Measurements from ENCODE around the gene FBXO46.
"Not testable (repeated sequence)": the region's sequence is repeated elsewhere in the genome, so short reads cannot be mapped to it uniquely, and the experiment has no call there.

The FBXO46 gene

DNA sequence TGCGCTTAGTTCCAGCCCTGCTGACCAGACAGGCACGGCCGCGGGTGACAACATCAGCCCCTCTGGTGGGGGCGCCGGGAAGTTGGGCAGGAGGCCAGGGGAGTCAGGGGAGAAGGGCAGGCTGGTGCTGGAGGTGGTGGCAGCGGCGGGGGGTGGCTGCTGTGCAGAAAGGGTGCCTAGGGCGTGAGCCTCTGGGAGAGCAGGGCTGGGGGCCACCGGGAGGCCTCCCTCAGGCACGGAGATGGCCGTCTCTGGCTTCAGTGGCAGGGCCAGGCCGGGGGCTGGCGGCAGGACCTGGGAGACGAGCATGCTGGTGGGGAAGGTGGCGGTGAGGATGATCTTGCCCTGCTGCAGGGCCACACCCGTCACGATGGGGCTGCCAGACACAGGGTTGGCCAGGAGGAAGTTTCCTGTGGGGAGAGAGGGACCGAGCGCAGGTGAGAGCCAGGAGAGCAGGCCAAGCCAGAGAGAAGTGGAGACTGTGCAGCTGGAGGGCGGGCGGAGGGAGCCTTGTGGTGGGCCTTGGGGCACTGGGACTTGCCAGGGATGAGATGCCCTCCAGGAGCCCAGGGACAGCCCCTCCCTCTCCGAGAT is 35.1 kb upstream of the FBXO46 start:
- no peak for DNase-seq
- no peak for ATAC-seq

DNA sequence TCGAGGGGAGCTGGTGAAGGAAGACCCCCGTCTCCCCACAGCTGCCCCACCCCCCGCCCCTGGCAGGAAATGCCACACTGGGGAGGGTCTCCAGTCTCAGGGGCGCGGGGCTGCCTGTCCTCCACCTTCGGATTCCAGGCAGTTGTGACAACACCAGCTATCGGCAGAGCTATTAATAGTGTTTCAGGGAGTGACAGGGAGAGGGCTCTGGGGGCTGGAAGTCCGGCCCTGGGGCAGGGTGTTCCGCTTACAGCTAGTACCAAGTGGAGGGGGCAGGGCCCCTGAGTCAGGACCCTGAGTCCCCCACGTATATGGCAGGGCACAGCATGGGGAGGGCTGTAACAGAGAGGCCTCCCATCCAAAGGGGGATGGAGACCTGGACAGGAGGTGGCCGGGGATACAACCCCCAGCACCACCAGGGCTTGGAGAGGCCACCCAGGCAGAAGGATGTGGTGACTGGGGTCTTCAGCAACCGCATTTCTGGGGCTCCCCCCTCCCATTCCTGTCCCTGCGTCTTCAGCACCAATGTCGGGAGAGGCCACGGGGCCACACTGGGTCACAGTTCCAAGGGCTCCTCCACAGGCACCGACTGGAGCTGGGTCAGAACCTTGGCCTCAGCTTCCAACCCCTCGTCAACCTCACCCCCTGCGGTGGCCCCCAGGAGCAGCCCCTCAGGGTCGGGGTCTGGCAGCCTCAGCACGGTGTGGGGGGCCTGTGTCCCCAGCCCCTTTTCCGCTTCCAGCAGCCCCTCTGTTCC is 34.4 kb upstream of the FBXO46 start:
- DNase-seq (no peak), ATAC-seq (no peak)

DNA sequence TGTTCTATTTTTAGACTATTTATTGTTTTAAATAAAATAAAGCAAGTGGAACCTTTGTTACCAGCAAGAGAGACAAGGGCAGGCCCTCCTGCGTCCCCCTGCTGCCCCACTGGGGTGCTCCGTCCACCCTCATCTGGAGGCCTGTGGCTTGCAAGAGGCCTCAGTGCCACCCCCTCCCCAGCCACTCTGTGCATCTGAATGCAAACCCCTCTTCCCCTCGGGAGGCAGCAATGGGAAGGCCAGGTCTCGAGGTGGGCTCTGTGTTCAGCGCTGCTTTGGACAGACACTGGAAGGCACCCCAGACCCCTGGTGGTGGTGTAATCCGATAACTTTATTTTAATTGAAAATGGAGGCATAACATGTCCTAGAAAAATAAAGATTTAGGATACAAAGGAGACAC is 33.8 kb upstream of the FBXO46 start:
- no peak for ATAC-seq
- DNase-seq: no peak

DNA sequence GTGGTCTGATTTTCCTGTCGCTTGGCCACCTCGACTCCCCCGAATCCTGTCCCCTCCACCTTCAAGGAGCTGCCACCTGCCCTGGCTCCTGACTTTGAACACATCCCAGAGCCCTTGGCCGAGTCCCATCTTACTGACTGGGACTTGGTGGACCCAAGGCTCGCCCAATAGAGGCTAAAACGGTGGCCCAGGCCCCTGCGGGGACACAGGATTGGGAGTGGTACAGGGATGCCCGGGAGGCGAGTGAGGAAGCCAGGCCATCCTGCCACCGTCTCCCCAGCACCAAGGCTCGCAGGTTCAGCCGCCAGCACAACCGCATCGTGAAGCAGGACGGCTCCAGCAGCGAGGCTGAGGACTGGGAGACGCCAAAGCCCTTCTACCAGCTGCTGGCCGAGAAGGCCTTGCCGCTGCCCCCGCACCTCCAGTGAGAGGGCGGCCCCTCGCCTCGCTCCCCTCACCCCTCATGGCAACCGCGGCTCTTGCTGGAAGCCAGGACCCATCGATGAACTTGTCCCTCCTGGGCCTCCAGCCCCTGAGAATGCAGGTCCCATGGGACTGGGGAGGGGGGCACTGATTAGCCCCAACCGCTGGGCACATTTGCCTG is 33.1 kb upstream of the FBXO46 start:
- ATAC-seq: no peak
- no peak for DNase-seq

DNA sequence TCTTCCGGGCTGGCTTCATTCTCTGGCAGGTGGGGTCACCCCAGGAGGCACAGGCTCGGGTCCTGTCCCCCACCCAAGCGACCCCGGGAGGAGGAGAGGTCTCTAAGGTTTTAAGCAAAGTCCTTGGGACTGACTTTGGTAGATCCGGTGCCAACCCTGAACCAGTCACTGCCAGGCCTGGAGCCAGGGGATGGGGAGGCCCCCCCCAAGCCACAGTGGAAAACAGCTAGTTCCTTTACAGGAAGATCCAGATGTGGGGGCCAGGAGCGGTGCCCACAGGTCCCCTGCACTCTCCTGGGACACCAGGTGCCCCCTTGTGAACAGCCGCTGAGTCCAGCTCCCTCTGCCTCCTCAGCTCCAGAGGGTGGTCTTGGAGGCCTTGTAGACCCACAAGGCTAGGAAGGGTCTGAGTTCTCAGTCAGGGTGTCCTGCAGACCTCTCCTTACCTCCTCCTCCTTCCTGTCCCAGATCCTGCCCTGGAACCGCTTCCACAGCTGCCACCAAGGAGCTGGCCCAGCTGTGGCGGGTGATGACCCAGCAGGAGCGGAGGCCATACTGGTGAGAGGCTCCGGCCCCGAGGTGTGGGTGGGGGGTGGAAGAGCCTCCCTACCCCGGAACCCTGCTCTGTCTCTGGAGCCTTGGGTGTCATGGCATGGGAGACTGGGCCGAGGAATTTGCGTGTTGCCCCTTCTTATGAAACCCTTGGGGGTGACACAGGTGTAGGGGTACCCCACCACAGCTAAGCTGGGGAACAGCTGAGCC is 32.4 kb upstream of the FBXO46 start:
- ATAC-seq (no peak), DNase-seq (no peak)

DNA sequence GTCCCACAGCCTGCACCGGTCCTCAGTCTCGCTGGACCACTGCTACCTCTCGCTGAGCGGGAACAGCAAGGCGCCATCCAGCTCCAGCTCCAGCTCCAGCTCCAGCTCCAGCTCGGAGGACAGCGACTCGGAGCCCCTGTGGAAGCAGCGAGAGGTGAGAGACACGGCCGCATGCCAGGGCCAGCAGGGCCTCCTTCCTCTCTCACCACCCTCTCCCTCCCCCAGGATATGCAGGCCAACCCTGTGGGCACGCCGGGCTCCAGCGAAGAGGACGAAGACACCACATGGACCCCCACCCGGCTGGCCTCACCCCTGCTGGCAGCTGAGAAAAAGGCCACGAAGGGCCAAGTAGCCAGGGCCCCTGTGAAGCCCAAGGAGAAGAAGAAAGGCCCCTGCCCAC is 31.0 kb upstream of the FBXO46 start:
- no peak for DNase-seq
- ATAC-seq: no peak

DNA sequence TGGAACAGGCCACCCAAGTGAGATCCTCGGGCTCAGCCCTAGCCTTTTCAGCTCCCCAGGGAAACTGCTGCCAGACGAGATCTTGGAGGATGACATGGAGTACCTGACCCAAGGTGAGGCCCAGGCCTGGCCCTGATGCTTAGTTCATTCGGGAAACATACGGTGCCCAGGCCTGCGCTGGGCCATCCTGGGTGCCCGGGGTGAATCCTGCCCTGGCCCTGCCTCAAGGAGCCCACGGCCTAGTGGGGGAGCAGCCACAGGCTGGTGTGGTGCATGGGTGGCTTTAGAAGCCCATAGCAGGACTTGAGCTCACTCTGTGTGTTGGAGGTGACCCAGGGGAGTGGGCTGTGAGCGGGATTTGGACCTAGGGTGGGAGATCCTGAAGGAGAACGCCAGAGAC is 28.2 kb upstream of the FBXO46 start:
- ATAC-seq (no peak), DNase-seq (no peak)

DNA sequence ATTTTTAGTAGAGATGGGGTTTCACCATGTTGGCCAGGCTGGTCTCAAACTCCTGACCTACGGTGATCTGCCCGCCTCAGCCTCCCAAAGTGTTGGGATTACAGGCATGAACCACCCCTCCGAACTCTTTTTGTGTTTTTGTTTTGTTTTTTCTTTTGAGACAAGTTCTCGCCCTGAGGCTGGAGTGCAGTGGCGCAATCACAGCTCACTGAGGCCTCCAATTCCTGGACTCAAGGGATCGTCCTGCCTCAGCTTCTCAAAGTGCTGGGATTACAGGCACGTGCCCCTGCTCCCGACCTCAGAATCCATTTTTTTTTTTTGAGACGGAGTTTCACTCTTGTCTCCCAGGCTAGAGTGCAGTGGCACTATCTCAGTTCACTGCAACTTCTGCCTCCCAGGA is 27.0 kb upstream of the FBXO46 start:
- ATAC-seq (no peak), DNase-seq (no peak)

DNA sequence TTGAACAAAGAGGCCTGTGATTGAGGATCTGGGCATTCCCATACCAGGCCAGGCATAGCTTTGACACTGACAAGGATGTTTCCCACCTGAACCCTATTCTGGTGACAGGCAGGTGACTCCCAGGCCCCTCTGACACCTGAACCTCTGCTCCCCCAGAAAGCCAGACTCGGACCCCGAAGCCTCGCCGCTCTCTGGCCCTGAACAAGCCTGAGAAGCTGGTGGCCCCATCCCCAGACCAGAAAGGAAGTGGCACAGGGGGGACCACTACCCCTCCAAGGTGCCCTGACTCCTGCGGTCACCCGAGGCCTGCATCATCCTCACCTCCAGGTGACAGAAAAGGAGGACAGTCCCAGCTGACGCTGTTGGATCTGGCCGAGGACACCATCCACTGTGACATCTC is 23.6 kb upstream of the FBXO46 start:
- ATAC-seq (no peak), DNase-seq (no peak)

DNA sequence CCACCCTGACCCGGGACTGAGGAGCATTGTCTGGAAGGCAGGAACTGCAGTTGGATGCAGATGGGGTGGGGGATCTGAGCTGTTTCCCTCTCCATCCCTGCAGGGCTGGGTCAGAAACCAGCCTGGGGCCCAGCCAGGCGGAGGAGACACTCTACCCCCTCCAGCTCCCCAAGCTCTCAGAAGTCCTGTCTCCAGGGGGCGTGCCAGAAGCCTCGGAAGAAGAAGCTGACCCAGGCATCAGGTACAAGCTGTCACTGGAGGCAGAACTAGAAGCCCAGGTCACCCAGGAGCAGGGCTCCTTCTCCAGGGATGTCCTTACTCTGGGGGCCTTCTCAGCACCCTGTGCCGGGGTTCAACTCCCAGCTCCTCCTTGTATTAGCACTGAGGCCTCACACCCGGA is 22.9 kb upstream of the FBXO46 start:
- DNase-seq: no peak
- no peak for ATAC-seq

DNA sequence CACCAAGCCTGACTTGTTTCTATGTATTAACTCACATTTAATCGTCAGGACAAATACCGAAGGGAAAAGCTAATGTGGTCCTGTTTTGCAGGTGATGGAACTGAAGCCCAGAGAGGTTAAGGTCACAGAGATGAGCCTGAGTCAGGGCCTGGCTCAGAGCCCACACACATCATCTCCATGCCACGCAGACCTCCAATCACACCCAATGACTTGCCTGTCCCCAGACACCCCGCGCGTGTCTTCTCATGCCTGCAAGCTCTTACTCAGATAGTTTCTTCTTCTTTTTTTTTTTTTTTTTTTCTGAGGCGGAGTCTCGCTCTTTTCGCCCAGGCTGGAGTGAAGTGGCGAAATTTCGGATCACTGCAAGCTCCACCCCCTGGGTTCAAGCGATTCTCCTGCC is 21.9 kb upstream of the FBXO46 start:
- DNase-seq (no peak), ATAC-seq (no peak)

DNA sequence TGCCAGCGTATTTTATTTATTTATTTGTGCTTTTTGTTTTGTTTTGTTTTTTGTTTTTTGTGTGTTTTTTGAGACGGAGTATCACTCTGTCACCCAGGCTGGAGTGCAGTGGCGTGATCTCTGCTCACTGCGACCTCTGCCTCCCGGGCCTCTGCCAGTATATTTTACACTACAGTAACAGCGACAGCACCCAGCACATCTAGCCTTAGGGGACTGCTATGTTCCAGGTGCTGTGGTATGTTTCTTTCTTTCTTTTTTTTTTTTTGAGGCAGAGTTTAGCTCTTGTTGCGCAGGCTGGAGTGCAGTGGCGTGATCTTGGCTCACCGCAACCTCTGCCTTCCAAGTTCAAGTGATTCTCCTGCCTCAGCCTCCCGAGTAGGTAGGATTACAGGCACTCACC is 20.8 kb upstream of the FBXO46 start:
- DNase-seq, ATAC-seq: not testable (repeated sequence)

DNA sequence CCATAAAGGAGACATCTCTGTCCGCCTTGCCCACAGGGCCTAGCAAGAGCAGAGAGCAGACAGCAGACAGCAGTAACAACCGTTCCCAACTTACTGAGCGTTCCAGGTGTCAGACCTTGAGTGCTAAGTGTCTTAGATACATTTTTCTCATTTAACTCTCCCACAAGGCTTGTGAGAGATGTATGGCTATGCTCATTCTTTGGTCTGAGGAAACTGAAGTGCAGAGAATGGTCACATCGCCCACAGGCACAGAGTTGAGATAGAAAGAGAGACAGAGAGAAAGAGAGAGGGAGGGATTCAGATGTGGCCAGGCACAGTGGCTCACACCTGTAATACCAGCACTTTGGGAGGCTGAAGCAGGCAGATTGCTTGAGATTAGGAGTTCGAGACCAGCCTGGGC is 16.8 kb upstream of the FBXO46 start:
- ATAC-seq (no peak), DNase-seq (no peak)

DNA sequence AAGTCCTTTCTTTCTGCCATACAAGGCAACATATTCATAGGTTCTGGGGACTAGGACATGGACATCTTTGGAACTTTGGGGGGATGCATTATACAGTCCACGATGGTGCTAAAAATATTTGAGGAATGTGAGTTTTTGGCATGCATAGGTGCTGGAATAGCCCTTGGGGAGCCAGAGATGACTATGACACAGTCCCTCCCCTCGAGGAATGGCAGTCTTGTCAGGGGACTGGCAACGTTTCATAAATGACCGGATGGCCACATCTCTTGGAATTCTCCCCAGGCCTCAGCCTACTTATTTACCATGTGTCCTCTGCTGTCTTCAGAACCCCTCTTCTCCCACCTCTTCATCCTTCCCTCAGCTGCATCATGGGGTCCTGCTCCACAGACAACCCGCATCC is 16.2 kb upstream of the FBXO46 start:
- ATAC-seq (no peak), DNase-seq (no peak)

DNA sequence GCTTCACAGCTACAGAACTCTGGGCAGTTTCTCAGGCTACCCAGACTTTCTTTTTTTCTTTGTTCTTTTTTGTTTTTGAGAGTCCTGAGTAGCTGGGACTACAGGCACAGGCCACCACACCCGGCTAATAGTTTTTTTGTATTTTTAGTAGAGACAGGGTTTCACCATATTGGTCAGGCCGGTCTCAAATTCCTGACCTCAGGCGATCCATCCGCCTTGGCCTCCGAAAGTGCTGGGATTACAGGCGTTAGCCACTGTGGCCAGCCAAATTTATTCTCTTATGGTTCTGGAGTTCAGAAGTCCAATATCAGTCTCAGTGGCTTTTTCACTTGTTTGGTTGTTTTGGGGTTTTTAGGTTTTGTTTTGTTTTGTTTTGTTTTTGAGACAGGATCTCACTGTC is 14.9 kb upstream of the FBXO46 start:
- DNase-seq: no peak
- ATAC-seq: no peak

DNA sequence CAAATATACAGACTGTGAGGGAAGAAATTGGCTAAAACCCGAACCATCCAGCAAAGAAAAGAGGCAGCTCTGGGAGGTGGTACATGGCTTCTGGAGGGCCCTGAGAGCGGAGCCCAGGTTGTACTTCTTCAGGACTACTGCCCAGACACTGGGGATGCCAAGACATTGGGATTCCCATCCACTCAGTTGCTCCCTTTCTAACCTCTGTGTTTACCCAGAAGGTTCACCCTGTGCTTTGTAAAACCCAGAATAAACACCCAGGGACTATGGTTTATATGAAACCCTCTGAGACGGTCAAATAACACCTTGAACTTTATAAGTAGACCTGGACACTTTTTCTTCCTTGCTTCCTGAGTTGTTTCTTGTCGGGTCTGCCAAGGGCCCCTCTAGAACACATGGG is 12.3 kb upstream of the FBXO46 start:
- ATAC-seq (no peak), DNase-seq (no peak)

DNA sequence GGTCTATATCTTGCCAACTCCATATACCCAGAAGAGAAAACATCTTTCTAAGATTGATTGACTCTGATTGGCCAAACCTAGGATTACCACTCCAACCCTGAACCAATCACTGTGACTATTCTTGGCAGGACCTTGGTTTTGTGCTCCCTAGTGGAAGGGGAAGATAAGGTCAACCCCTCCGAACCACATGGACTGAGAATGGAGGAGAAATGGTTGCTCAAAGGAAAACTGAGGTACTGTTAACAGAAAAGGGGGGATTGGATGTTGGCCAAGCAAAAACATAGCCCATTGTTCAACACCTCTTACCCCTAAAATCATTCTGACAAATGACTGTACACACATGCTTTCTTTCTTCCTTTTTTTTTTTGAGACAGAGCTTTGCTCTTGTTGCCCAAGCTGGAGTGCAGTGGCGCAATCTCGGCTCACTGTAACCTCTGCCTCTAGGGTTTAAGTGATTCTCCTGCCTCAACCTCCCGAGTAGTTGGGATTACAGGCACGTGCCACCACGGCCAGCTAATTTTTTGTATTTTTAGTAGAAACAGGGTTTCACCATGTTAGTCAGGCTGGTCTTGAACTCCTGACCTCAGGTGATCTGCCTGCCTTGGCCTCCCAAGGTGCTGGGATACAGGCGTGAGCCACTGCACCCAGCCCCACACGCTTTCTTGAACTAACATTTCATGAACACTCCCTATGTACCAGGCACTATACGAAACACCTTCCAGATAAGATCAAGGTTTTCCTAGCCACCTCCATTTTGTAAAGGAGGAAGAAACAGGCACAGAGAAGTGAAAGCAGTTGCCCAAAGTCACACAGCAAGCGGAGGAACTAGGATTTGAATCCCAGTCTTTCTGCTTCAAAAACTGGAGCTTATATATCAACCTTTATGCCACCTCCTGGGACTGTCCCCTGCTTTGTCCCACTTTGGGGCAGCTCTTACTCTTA is 9.1 kb upstream of the FBXO46 start:
- no peak for ATAC-seq
- no peak for DNase-seq

DNA sequence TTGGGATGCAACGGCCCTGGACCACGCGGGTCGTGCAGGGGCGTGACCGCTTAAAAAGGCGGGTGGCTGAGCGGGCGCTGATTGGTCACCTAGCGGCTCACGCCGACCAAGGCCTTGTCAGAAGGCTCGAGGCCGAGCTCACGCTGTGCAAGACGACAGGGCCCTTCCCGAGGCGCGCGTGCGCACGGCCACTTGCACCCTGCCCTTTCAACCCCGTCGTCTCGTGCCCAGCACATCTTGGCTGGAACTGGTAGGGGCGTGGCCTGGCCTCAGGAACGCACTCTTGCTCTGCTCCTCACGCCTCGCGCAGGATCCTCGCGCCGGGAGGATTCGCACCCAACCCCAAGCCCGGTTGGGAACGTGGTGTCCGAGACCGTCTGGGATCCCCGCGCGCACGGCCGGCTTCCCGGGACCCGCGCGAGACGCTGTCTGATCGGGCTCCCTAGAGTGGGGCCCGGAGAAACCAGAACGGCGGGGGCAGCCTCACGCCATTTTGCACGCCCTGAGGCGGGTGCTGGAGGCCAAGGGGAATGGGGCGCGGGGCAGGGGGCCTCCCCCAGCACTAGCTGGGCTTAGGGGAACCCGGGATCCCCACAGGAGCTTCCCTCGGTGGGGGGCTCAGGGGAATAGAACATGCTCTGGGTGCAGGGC is 2.6 kb upstream of the FBXO46 start, which contains the start of gene MEIOSIN:
Gene MEIOSIN (plus strand): TSS at position 280 of the 651 bp plus-strand sequence. CDS start 1,938 bp downstream, outside the sequence.
- no peak for DNase-seq
- no peak for ATAC-seq

DNA sequence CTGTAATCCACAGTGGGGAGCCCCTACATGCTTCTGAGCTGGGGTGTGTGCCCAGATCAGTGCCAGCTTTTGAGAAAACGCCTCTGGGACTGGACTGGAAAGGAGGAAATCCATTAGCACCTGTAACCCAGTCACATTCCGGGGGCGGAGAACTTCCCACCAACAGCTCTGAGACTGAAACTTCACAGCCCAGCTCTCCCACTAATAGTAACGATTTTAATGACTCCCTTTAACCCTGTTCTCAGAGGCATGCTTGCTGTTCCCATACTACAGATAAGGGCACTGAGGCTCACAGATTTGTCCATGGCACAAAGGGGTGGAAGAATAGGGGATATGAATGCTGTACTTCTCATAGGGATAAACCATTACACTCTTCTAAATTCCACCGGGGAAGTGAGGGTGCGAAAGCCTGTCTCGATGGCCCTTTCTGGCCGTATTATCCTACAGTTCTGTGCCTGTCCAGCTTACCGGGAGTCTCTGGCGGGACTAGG is 851 bp downstream of the FBXO46 start:
- DNase-seq: peak; percentile 27
- ATAC-seq: no peak

DNA sequence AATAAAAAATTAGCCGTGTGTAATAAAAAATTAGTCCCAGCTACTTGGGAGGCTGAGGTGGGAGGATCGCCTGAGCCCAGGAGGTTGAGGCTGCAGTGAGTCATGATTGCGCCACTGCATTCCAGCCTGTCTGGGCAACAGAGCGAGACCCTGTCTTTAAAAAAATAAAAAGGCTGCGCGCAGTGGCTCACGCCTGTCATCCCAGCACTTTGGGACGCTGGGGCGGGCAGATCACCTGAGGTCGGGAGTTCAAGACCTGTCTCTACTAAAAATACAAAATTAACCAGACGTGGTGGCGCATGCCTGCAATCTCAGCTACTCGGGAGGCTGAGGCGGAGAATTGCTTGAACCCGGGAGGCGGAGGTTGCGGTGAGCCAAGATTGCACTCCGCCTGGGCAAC is 2.0 kb downstream of the FBXO46 start:
- DNase-seq, ATAC-seq: not testable (repeated sequence)

DNA sequence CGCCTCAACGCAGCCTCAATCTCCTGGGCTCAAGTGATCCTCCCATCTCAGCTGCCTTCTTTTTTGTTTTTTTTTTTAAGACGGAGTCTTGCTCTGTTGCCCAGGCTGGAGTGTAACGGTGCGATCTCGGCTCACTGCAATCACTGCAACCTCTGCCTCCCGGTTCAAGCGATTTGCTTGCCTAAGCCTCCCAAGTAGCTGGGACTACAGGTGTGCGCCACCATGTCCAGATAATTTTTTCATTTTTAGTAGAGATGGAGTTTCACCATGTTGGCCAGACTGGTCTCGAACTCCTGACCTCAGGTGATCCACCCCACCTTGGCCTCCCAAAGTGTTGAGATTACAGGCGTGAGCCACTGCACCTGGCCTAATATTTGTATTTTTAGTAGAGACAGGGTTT is 10.6 kb downstream of the FBXO46 start:
- not testable (repeated sequence) for DNase-seq, ATAC-seq

All from stimulated activated naive CD8-positive, alpha-beta T cell treated with anti-CD3 and anti-CD28 coated beads, Interleukin-15, Interleukin-2, amounts not matched to agents 100 U/mL and 50 U/mL, for 24 hours (primary cell).